Measurements from ENCODE around the gene POFUT2.
"Not testable (repeated sequence)": the region's sequence is repeated elsewhere in the genome, so short reads cannot be mapped to it uniquely, and the experiment has no call there.

Gene POFUT2

GRCh38 chr21:45326169-45326851, 38.6 kb upstream of the POFUT2 start:
- peak in 10 of 14 donors; percentile 8 to 75 (median 43) for DNase-seq

GRCh38 chr21:45325206-45326168, 37.8 kb upstream of the POFUT2 start:
- no peak for DNase-seq

- DNase-seq, result peak in 2 of 14 donors; percentile 12 to 29
Observed at GRCh38 chr21:45324489-45325205, 37.0 kb upstream of the POFUT2 start.

- DNase-seq, result no peak
Observed at GRCh38 chr21:45323487-45324311, 36.0 kb upstream of the POFUT2 start.

- no peak for DNase-seq
Observed at GRCh38 chr21:45322960-45323461, 35.3 kb upstream of the POFUT2 start.

GRCh38 chr21:45322231-45322959, 34.7 kb upstream of the POFUT2 start:
- DNase-seq, result no peak

GRCh38 chr21:45320261-45321025, 32.7 kb upstream of the POFUT2 start:
- no peak for DNase-seq

GRCh38 chr21:45319461-45320211, 31.9 kb upstream of the POFUT2 start:
- no peak for DNase-seq

GRCh38 chr21:45318556-45319404, 31.1 kb upstream of the POFUT2 start:
- DNase-seq, result no peak

- no peak for DNase-seq
Observed at GRCh38 chr21:45318146-45318555, 30.5 kb upstream of the POFUT2 start.

- peak in 2 of 14 donors; percentile 32 to 56 for DNase-seq
Observed at GRCh38 chr21:45317398-45318145, 29.9 kb upstream of the POFUT2 start.

GRCh38 chr21:45316871-45317397, 29.2 kb upstream of the POFUT2 start:
- DNase-seq, result no peak

- DNase-seq, result not testable (repeated sequence)
Observed at GRCh38 chr21:45315676-45316470, 28.2 kb upstream of the POFUT2 start.

- no peak for DNase-seq
Observed at GRCh38 chr21:45313682-45314081, 26.0 kb upstream of the POFUT2 start.

GRCh38 chr21:45313015-45313414, 25.3 kb upstream of the POFUT2 start:
- DNase-seq, result no peak

GRCh38 chr21:45312296-45312695, 24.6 kb upstream of the POFUT2 start:
- DNase-seq, result no peak

GRCh38 chr21:45310459-45310858, 22.8 kb upstream of the POFUT2 start:
- no peak for DNase-seq

Data from C1 segment of cervical spinal cord (tissue), 14 donors.